SW 1271 (cell line): ENCODE data around the gene KAT6B.

ENCODE experiments used
- DNase-seq, 2 experiments: peaks; one replicate each; lab custom pipeline; 2025; lab: John Stamatoyannopoulos, UW

KAT6B gene

GRCh38 chr10:74921744-74922143, 95.3 kb downstream of the KAT6B start:
- DNase-seq, result no peak

- no peak for DNase-seq
Measured at GRCh38 chr10:74922921-74923320, 96.5 kb downstream of the KAT6B start.

- DNase-seq, result no peak
Measured at GRCh38 chr10:74923556-74923955, 97.2 kb downstream of the KAT6B start.

DNA sequence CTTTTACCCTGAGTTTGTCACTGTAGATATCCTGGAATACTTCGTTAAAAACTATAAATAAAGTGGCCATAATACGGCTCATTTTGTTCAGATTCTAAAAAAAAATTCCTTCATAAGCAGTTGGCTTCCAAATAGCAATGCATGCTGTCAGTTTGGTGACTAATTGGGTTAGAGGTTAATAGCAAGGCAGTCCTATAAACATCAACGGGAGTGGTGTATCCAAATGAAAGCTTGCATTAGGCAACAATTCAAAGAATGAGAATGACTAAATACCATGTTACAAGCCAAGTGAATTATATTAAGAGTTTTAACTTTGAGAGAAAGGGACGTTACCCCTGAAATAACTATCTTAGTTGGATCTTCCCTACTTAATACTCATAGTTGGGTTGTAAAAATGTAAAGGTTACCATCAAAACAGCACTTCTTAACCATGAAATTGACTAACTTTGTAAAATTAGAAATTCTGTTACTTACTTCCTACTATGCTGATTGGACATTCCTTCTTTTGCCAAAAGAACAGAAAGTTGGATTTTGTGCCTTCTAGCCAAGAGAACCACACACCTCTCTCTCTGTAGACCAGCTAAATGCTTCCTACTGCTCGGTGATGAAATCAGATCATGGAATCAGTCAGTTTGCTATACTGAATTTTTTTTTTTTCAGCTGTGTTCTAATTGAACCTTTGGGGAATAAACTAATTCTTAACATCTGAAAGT, 98.0 kb downstream of the KAT6B start:
- peak; percentile 8 to 34 for DNase-seq

DNA sequence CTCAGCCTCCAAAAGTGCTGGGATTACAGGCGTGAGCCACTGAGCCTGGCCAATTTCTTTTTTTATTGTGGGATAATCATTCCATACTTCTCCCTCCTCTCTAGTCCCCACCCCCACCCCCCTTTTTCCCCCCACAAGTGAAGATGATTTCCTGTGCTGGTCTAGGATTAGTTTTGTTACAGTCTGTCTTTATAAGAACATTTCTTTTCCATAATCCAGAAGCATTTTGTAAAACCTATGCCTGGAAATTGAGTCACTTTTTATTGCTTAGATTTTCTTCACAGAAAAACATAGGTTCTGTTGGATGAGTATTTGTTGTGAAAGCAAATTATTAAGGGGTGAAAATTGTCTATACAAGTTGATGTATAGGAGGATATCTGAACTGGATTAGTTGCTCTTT, 98.9 kb downstream of the KAT6B start:
- DNase-seq, result no peak

- DNase-seq, result no peak
Measured at GRCh38 chr10:74925708-74926107, 99.3 kb downstream of the KAT6B start.

GRCh38 chr10:74926791-74927585, 100.6 kb downstream of the KAT6B start:
- DNase-seq, result no peak

- no peak for DNase-seq
Measured at GRCh38 chr10:74927701-74928100, 101.3 kb downstream of the KAT6B start.

GRCh38 chr10:74928742-74929191, 102.4 kb downstream of the KAT6B start:
- DNase-seq, result no peak

- no peak for DNase-seq
Measured at GRCh38 chr10:74929197-74929596, 102.8 kb downstream of the KAT6B start.

DNA sequence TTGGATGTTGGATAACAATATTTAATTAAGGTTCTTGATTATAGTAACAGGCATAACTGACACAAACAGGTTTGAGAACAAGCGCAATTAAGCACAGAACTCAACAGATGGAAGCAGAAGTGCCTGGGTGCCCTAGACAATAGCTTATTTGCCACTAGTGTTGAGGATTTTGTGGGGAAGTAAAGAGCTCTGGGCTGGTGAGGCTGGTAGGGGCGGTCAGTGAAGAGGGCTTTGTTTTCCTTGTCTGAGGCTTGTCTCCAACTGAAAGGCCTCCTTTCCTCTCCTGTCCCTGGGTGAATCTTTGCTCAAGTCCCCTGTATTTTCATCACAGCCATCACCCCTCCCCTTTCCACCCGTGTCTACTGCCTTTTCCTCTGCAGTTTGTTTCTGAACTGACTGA, 104.6 kb downstream of the KAT6B start:
- DNase-seq, result no peak

- DNase-seq, result no peak
Measured at GRCh38 chr10:74932648-74933047, 106.2 kb downstream of the KAT6B start.

DNA sequence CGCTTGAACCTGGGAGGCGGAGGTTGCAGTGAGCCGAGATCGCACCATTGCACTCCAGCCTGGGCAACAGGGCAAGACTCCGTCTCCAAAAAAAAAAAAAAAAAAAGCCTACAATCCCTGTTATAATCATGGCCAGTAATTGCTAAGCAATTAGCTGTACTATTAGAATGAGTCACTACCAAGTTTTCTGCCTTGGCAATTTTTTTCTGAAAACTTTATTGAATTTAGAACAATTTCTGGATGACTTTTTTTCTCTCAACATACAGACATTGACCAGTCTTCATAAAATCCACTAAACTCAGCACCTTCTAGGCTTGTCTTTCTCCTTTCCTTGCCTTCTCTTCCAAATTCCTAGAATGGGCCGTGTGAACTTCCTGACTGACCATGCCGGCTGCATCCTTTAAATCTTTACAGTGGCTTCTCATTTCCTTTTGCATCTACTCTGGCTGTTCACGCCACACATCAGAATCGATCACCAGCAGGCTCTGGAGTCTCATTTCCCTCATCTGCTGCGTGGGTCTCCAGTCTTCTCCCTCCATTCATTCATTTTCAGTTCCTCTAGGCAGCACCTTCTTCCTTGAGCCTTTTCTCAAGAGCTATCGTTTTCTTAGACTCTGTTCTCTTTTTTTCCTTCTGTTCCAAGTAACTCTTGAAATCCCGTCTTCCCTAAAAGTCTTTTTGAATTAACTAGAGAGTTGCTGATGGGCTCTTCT, 107.9 kb downstream of the KAT6B start:
- no peak for DNase-seq

GRCh38 chr10:74936577-74937265, 110.3 kb downstream of the KAT6B start:
- no peak for DNase-seq

- DNase-seq, result no peak
Measured at GRCh38 chr10:74937266-74937856, 111.0 kb downstream of the KAT6B start.

DNA sequence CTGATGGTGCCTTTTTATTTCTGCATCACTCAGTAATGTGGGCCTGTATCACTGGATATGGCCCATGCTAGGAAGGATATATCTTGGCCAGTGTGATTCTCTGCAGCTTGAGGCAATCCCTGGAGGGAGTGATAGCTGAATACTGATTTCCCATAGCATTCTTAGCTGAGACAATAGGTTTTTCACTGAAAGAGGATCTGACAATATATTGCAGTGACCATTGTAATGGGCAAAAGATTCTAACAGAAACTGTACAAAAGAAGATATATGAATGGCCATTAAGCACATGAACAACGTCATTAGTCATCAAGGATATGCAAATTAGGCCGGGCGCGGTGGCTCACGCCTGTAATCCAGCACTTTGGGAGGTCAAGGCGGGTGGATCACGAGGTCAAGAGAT, 117.8 kb downstream of the KAT6B start:
- no peak for DNase-seq

DNA sequence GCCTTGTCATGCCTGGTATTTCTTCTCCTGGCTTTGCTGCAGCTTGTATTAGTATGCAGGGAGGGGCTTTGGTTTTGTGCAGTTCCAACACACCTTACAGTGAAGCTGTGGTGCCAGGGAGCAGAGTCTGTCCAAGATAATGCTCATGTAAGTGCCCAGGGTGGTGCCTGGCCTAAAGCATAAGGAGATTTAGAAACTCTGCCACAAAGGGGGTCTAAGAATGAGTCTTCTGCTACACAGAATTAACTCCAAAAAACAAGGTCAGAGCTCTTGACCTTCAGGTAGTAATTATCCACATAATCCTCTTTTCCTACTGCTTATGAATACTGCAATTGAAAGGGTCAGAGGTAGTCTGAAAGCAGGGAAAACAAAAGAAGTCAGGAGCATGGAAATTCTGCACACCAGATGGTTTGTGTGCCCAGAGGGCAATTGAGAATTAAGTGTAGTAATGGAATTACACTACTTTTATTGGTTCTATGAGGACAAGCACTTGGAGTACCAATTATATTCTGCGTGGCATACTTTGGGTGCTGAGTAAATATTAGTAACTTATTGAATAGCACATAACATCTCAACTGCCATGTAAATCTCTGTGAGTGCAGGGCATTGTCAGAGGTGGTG, 121.5 kb downstream of the KAT6B start:
- DNase-seq, result no peak

GRCh38 chr10:74949034-74949832, 122.8 kb downstream of the KAT6B start:
- no peak for DNase-seq

GRCh38 chr10:74949843-74950765, 123.7 kb downstream of the KAT6B start:
- no peak for DNase-seq
